ENCODE measurements around the gene LIX1L. TPM values are rescaled to one million over a fixed set of nuclear protein-coding genes. Genes with fewer than 3 reads are reported as not detected.

LIX1L gene
- polyA plus RNA-seq, 10 donors, result 26.1 to 33.0 (median 30.1) TPM

- peak; percentile 94 to 98 (median 94) for DNase-seq
These were observed 6.7 kb upstream of the LIX1L start, which contains the start of the genes ANKRD34A and POLR3GL for GRCh38 chr1:145964328-145965118. ANKRD34A (minus strand) TSS chr1:145964575; CDS start chr1:145961759, 2,816 bp downstream. POLR3GL (plus strand) TSS chr1:145964690; CDS start chr1:145974866, 10,176 bp downstream.

GRCh38 chr1:145963265-145964019, 5.6 kb upstream of the LIX1L start:
- DNase-seq, result no peak

- DNase-seq, result peak in 1 of 3 donors; percentile 63
These were observed 4.6 kb upstream of the LIX1L start for GRCh38 chr1:145962157-145963102.

DNA sequence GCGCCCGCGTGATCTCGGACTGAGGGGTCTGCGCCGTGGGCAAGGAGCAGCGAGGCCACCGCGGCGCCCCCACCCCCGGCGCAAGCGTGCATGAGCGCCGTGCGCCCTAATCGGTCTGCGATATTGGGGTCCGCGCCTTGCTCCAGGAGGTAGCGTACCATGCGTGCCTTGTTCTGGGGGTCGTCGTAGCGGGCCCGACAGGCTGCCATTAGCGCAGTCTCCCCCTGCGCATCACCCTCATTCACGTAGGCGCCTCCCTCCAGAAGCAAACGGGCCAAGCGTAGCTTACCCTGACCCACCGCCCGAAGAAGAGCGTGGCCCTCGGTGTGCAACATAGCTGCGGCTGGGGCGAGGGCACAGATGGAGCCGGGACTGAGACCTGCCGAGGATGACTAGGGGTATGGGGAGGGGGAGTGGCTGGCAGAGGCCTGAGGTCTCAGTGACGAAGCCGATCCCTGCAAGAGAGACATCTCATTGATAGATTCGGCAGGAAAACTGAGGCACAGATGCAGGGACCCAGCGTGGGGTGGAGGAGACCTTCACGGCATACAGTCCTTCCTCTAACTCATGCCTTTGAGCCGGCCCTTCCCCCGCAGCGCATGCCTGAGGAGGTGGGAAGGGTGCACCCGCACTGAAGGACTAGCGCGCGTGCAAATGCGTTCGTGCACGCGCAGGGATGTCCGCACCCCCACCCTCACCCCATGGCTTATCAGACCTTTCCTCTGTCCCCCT, 3.8 kb upstream of the LIX1L start:
- DNase-seq, result peak in 1 of 3 donors; percentile 73

GRCh38 chr1:145961109-145961424, 3.2 kb upstream of the LIX1L start:
- DNase-seq, result no peak

DNA sequence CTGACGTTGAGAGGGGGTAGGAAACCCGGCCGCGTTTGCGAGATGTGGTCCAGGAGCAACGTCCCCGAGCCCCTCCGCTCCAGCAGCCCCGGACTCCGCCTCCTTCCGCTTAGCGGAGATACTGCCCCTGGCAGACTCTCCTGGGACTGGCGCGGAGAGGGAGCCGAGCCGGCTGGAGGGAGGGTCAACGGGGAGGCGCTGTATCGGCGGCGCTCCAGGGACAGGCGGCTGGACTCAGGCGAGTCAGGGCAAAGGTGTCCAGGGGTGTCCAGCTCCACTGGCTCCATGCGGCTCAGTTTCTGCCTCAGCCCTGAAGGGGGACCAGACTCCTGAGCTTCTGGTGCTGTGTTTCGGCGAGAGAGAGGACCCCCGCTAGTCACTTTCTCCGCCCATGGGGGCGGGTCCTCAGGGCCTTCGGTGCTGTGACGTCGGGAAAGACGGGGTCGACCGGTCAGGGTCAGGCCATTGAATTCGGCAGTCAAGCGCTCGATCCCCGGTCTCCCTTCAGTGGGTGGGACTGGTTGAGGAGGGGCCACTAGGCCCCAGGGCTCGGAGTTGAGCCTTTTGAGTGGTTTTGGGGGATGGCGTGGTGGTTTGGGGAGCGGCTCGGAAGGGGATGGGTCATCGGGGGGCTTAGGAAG, 2.8 kb upstream of the LIX1L start:
- DNase-seq, result peak in 2 of 3 donors; percentile 83 to 93

DNA sequence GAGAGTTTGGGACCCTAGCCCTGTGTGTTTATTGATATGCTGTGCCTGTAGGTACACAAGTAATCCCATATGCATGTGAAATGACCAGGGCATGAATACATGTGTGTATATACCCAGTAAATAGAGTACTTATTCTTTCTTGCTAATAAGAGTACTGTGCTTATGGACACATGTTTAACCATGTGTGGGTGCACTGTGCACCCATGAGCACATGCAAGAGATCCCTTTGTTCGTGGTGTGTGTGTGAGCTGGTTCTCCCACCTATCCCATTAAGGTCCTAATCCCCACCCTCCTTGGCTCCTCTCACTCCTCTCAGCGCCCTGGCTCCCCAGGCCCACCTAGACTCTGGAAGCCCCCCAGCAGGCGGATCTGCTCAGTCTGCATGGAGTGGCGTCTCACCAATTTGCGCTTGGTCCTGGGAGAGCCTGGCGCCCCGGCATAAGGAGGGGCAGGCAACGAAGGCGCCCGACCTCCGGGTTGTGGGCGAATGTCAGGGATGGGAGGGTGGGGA, 2.2 kb upstream of the LIX1L start:
- DNase-seq, result peak in 1 of 3 donors; percentile 51

DNA sequence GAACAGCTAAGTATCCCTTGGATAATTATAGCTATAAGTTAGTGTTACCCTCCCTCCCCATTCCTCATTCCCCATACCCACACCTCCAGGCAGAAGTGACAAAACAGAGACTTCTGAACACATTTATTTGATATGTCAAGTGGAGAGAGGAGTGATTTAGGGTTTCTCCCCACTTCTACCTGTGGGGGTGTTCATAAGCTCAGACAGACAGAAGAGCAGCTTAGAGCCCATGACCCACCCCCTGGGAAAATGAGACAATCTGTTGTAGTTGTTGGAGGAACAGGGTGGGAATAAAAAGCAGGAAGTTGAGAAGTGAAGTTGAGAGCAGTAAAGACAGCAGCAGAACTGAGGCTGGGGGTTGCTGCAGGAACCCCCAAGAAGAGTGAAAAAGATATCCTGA, 1.5 kb upstream of the LIX1L start:
- no peak for DNase-seq

- DNase-seq, result no peak
These were observed 917 bp upstream of the LIX1L start for GRCh38 chr1:145958734-145959133.

DNA sequence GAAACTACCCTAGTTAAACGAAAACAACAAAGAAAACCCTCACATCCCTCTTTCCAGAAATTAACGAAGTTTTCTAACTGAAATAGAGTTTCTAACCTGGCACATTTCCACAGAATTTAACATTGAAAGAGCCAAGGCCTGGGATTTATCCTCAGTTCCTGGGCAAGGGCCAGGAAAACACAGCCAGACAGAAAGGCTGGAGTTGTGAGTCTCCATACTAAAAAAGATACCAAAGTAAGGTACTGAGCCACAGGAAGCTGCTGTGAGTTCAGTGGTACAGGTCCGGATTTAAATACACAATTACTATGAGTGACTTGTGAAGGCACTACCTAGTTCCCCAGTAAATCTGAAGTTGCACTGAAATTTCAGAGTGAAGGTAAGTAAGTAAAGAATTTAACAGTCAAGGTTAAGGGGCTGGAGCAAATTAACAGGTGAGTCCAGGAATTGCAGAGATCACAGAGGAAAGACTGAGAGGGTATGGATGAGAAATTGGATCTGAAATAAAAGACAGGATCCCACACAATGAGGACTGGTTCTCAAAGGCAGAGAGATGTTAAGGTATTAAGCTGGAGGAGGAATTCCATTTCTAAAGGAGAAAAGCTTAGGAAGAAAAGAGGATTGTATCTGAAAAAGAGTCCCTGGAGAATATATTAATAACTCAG, 905 bp downstream of the LIX1L start:
- peak in 1 of 3 donors; percentile 85 for DNase-seq

- DNase-seq, result no peak
These were observed 1.5 kb downstream of the LIX1L start for GRCh38 chr1:145956361-145956760.

GRCh38 chr1:145955436-145955835, 2.4 kb downstream of the LIX1L start:
- peak in 2 of 3 donors; percentile 60 to 65 for DNase-seq

- DNase-seq, result no peak
These were observed 4.0 kb downstream of the LIX1L start for GRCh38 chr1:145953861-145954260.

GRCh38 chr1:145952903-145953302, 4.9 kb downstream of the LIX1L start:
- no peak for DNase-seq

DNA sequence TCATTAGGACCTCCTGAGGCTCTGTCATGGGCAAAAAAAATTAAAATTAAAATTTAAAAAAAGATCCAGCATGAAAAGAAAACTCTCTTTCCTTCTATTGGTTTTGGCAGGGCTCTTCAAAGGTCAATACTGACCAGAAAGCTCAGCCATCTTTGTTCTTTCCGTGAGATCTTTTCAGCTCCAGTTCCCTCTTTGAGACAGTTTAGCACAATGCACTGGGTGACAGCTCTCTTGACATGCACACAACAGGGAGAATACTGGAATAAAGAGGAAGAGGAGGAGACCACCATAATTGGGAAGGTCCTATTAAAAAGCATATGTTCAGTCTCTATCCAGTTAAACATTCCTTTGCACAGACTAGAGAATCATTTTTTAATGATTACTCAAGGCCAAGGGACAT, 6.3 kb downstream of the LIX1L start:
- DNase-seq, result no peak

DNA sequence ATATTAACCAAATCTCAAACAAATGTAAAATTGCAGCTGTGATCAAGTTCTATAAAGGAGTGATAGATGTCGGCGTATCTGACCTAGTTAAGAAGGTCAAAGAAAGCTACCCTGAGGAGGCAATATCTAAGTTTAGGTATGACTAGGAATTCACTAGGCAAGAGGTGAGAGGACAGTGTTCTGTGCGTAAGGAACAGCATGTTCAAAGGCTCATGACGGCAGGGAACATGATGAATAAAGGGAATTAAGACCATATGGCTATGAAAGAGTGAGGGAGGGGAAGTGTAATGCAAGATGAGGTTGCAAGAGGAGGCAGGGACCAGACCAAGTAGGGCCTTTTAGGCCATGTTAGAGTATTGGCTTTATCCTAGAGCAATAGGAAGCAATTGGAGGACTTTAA, 8.6 kb downstream of the LIX1L start:
- no peak for DNase-seq

DNA sequence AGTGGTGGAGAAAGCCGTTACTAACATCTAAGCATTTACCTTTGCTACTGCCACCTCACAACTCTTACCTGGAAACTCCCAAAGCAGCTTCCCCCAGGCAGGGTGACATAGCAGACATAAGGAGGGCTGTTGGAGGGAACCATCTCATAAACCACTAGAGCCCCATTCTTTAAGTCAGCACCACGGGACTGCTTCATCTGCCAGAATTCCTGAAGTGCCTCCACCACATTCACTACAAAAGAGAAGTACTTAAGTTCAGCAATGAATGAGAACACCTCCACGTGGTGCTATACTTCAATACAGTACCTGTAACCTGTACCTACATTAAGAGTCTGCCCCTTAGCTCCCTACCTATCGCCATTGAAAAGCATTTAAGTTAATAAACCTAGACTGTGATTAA, 10.3 kb downstream of the LIX1L start:
- DNase-seq, result no peak

GRCh38 chr1:145946477-145946986, 11.3 kb downstream of the LIX1L start:
- DNase-seq, result no peak

- DNase-seq, result no peak
These were observed 13.3 kb downstream of the LIX1L start for GRCh38 chr1:145944532-145944931.

DNA sequence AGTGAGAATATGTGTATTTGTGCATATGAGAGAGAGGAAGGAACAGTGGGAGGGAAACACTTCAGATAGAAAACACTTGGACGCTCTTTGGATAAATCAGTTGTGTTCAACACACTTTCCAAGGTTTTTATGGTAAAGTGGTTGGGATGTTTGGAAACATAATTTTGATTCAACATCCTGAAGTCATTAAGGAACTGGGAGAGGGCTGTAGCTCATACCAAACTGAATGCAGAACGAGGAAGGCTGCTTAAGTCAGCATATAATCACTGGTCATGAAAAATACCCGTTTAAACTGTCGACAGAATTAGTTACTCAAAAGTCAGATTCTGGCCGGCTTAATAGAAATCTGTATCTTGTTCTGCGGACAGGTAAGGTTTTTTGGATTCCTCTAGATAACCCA, 14.9 kb downstream of the LIX1L start:
- peak in 1 of 3 donors; percentile 39 for DNase-seq
